Stimulated activated CD8-positive, alpha-beta memory T cell treated with anti-CD3 and anti-CD28 coated beads, Interleukin-2, amount 100 ng/mL, for 48 hours (primary cell): Measurements from ENCODE around the gene IDNK.

Experiments
- DNase-seq, 2 donors: peaks; one replicate each; pipeline ENCODE4 v3.0.0-alpha.2; 2020; ENCODE audit warnings: low read depth in 2 of 2

Gene IDNK

DNA sequence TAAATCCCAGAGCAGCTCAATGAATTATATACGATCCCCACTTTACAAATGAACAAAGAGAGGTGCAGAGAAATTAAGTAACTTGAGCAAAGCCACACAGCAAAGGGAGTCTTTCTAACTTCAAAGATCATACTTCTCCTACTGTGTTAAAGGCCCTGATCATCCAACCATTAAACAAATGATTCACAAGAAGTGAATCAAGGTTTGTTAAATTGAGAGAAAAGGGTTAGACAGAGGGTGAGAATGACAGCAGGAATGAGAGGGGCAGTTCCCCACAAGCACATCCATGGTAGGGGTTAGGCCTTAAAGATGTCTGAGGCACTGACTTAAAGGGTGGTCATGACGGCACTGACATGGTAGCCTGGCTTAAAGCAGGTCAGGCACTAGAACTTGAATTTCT lies 10.7 kb downstream of the IDNK start:
- no peak for DNase-seq

DNA sequence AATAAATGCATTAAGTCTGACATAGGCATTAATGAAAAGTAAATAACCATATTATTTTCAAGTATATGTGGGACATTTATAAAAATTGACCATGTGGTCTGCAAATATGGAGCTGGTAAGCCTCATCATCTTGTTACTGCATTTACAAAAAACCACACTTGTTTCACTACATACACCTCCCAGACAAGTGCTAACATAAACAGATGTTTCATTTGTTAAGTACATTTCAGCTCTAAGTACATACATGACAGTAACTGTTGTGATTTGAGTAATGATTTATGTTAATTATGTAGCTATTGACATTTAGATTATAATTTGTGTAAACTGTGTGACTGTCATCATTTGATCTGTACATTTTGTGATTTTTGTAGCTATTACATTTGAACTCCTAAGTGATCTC lies 13.9 kb downstream of the IDNK start:
- DNase-seq: no peak

DNA sequence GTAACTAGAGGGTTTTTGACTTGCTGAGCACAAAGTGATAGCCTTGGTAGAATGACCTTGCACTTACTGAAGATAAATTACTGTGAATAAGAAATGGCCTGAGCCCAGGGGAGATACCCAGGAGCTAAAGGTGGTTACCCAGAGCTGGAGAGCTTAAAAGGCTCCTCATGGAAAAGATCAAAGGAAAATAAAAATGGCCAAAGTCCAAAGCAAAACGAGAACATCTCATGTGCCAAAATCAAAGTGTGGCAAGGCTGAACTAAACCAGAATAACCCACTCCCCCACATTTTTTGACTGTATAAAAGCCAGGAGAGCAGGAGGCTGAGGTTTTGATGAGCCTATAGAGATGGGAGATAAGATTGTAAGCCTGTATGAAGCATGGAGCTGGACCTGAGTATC lies 14.4 kb downstream of the IDNK start:
- DNase-seq: no peak

DNA sequence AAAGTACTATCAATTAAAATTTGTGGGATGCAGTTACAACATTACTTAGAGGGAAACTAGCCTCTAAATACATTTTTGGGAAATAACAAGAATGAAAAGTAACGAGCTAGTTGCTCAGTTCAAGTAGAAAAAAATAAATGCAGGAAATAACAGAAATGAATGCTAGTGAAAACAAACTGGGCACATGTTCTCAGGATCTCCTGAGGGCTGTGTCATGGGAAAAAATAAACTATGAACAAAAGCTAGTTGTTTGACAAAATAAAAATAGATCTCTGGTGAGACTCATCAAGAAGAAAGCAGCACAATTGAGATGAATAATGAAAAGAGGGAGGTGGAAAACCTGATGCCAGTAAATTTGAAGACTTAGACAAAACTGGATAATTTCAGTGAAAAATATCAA lies 16.3 kb downstream of the IDNK start:
- no peak for DNase-seq

DNA sequence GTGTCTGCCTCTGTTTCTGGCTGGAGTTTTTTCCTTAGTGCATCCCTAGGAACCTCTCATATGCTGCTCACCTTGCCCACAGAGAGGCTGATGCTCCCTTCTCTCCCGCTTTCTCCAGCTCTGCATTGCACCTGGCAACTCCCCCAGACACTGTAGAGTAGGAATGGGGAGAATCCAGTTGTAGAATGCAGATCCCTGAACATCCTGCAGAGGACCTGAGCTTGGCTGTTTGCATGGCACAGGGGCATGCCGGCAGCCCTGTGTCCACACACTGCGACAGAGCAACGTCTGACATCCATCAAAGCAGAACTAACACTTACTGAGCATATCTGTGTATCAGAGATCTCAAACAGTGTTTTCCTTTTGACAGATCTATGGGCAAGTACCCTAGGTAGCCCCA lies 19.9 kb downstream of the IDNK start:
- no peak for DNase-seq

DNA sequence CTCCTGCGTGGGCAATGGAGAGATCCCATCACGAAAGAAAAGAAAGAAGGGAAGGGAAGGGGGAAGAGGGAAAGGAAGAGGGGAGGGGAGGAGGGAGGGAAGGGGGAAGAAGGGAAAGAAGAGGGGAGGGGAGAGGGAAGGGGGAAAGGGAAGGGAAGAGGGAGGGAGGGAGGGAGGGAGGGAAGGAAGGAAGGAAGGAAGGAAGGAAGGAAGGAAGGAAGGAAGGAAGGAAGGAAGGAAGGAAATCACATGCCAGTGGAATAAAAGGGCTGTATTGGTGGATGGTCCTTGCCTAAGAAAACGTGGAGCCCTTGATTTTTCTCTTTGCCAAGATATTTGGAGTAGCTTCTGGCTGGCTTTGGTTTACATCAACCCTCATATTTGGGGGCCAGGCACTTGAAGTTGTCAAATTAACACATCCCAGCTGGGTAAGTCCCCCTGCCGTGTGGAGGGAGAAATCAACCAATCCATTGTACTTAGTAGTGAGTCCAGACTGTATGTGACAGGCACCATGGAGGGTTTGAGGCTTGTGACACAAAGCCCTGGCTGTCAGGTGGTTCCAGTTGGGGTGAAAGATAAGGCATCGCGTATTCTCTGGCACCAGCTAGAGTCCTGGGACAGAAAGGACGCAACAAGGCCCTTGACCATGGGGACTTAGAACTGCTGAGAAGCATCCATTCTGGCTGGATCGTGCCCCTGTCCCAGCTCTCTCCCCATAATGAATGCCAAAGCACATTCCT lies 23.7 kb downstream of the IDNK start:
- no peak for DNase-seq

DNA sequence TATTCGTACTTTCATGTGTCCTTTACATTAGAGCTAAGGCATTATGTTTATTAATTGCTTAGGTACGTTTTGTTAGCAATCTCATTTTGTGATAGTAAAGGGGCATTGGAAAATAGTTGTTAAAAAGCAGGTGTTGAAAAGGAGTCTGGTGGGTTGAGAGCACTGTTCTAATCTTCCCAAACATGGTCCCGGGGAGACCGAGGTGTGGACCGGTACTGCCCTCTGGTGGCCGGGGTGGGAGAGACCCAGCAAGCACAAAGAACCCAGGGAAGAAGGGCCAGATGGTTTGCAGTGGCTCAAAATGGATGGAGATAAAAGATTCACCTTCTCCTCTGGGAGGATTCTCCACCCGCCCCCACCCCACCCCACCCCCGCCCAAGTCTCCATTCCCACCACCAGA lies 26.1 kb downstream of the IDNK start:
- DNase-seq: peak; percentile 43 to 57

DNA sequence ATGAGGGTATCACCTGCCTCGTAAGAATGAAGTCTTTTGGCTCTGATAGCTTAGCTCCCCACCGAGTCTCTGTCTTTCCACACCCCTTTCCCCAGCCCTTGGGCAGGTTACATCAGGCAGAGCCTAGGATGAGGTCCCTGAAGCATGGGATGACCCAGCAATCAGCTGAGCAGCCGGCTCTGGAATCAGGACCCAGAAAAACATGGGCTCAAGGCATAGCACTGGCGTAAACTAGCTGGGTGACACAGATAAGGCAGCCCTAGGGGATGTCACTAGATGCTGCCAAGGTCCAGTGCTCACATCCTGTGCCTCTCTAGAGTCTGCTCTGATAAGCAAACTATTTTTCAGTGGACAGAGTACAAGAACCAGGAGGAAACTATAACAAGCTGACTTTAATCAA lies 26.6 kb downstream of the IDNK start:
- no peak for DNase-seq

DNA sequence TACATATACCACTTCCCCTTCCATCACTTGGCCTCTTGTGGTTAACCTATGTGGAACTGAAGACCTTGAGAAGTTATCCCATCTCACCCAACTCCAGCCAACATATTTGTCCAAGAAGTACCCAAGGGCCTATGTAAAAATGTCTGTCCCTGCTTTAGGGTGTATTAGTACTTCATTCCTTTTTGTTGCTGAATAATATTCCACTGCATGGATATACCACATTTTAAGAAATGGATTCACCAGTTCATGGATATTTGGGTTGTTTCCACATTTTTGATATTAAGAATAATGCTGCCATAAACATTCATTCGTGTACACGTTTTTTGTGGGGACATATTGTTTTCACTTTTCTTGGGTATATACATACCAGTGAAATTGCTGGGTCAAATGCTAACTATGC lies 28.6 kb downstream of the IDNK start:
- no peak for DNase-seq

DNA sequence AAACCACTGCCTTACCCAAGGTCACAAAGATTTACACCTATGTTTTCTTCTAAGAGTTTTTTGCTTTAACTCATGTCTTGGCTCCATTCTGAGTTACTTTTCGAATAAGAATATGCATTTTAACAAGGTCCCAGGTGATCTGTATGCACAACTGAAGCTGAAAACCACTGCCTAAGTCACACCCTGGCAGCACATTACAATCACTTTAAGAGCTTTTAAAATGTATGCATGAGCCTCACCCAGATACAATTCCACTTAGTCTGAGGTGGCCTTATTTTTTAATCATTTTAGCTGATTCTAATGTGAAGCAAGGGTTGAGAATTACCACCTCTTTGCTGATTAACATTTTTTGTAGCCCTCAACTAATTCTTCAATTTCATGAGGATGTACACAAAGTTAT lies 29.5 kb downstream of the IDNK start:
- DNase-seq: no peak

DNA sequence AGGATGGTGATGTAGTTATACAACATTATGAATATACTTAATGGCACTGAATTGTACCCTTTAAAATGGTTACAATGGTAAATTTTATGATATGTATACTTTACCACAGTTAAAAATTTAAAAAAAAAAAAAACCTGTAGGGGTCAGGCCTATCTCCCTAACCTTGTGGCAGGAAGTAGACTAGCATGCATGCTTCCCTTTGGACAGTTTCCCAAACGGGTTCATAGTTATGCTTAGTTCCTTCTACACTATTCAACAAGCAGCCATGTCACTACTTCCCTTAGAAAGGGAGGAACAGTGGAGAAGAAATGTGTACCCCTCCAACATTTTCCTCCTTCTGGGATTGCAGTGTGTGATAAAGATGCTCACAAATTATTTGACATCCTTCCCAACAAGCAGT lies 32.5 kb downstream of the IDNK start:
- no peak for DNase-seq

DNA sequence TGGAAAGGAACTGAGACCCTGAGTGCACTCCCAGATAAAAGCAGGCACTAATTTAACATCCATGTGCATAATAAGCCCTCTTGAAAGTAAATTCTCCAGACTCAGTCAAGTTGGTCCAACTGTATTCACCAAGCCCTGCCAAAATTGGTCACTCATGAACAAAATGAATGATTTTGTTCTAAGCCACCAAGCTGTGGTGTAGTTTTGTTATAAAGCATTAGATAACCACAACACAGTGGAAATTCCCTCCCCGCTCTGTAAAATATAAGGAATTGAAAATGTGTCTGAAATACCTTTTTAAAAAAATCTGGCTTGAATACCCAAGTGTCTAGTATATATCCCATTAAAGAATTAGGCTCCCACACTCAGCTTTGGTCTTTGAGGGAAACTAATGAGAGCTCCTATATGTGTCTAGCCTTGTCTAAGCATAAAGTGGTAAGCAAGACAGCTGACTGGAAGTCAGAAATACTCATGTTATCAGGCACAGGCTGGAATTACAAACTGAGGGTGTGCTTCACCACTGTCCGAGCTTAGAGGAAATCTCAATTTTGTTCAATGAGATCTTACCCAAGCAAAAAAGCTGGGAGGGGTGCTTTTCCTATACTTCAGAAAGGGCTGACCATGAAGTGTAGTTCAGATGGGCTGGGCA lies 33.2 kb downstream of the IDNK start:
- DNase-seq: no peak

DNA sequence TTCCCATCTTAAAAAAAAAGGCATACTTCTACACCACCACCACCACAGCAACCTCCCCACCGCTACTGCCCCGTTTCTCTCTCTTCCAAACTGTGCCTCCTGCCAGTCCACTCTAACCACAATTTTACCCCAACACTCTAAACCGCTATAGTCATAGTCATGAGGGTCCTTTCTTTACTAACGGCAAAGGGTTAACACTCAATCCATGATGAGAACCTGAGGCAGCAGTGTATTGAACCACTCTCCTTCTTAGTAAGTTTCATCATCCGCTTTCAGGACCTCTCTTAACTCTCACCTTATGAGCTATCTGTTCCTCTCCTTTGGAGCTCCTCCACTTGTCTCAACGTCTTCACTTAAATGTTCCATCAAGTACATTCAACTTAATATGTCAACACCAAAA lies 34.0 kb downstream of the IDNK start:
- DNase-seq: no peak

DNA sequence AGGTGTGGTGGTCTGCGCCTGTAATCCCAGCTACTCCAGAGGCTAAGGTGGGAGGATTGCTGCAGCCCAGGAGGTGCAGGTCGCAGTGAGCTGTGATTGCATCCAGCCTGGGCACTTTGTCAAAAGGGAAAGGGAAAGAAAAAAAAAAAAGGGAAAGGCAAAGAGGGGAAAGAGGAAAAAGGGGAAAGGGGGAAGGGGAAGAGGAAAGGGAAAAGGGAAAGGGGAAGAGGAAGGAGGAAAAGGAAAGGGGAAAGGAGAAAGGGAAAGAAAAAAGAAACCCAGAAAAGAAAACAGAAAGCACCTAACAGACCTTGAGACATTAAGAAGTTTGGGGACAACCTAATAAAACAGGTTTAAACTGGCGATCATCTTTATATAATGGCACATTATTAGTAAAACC lies 40.0 kb downstream of the IDNK start:
- DNase-seq: no peak

DNA sequence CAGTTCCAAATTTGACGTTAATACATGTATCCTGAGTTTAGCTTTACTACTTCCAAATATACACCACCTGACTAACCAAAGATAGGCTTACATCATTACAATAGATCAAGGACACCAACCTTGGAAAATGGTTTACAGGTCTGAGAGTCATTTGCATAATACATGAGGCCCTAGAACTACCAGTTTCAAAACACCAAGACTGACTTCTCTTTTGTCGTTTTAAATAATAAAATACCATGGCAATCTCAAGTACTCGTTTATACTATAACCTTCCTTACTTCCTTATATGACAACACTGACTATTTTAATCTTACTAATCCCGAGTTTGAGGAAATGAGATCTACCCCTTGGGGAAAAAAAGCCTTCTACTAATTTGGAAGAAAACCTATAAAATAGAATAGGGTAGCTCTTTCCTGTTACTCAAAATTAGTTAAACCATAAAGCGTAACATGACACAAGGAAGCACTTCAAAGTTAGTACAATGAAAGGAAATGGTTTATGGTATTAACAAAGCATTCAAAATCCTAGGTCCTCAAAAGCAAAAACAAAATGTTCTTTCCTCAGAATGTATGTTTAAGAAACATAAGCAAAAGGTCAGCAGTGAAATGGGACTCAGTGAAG lies 42.7 kb downstream of the IDNK start:
- no peak for DNase-seq

DNA sequence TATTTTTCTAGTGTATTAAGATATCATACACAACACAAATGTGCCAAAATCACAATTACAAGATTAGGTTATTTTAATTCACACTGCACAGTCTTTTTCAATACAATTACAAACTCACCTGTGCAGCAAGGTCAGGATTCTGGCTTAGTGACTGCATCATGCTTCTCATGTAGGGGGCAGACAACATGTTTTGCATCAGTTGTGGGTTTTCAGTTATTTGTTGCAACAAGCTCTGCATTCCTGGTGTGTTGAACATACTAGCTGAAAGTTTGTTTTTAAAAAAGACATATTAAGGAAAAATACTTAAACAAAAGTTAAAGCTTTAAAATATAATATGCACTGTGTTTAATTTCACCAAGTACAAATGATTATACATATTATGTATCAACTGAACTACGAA lies 46.1 kb downstream of the IDNK start:
- DNase-seq: no peak

DNA sequence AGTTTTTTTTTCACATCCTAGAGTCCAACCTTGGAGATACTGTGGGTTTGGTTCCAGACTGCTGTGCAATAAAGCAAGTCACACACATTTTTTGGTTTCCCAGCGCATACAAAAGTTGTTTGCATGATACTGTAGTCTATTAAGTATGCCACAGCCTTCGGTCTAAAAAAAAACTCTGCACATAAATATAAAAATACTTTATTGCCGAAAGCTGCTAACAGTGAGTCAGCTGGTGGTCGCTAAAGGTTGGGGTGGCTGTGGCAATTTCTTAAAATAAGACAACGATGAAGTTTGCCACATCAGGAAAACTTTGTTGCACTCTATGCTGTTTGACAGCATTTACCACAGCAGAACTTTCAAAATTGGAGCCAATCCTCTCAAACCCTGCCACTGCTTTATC lies 47.4 kb downstream of the IDNK start:
- DNase-seq: no peak

DNA sequence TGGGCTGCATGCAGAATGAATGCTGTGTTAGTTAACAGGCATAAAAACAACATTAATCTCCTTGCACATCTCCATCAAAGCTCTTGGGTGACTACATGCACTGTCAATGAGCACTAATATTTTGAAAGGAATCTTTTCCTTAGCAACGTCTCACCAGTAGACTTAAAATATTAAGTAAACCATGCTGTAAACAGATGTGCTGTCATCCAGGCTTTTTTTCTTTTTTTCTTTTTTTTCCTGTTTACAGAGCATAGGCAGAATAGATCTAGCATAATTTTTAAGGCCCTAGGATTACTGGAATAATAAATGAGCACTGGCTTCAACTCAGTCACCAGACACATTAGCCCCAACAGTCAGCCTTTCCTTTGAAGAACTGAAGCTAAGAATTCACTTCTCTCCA lies 48.5 kb downstream of the IDNK start:
- DNase-seq: no peak

DNA sequence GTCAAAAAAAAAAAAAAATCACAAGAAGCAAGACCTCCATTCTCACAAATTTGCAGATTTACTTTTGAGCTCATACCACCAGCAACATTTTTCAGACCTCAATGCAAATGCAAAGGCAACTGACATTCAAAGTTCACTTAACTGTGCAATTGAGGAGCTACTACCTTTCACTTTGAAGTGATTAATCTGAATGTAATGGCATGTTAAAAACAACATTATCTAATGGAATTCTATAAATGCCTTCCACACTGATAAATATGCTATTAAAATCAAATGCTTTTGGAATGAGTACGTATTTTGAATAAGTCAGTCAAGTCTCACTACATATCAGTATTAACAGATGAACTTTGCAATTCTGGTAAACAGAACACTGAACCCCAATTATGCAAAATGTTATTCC lies 52.5 kb downstream of the IDNK start:
- DNase-seq: no peak

DNA sequence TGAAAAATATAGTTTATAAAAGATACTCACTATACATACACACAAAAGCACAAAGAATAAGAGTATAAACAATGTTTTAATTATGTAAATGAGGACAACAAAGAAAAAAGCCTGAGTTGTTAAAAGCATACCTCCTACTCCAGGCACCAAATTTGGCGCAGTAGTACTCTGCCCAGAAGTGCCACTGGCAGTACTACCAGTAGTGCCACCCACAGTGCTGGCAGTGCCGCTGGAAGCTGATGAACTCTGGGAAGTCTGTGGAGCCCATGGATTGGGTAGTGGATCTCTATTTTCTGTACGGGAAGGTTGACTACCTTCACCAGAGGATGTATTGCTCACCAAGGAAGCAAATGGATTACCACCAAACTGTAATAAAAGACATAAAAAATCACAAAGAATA lies 54.7 kb downstream of the IDNK start:
- no peak for DNase-seq

DNA sequence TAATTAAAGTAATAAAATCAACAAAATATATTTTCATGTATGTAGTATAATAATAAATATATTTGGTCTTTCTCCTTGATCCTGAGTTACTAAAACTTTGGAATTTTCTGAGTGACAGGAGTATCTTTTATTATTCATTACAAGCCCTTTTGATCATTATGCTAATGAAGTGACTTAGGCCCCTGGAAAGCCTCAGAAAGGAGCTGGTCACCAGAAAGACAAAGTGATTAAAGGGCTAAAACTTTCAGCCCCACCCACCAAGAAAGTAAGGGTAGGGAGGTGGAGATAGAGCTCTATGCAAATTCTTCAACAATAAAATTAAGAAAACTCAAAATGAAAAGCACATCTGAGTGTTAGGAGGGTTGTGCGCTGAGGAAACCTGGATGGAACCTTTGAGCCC lies 57.3 kb downstream of the IDNK start:
- no peak for DNase-seq

DNA sequence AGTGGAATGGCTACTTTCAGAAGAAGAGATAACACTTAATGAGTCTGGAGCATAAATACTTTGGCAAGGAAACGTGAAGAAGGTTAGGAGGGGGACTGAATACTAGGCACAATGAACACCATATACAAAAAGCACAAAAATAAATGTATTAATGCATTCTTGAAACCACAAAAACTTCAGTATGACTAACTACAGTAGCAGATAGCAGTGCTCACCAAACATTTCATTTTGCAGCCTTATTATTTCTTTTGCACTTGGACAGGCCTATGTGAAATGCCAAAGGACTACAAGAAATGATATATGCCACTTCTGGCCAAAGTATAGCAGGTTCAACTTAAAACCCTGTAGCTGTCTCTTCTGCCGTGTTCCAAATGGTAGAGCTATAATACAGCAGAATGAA lies 58.5 kb downstream of the IDNK start:
- DNase-seq: no peak

DNA sequence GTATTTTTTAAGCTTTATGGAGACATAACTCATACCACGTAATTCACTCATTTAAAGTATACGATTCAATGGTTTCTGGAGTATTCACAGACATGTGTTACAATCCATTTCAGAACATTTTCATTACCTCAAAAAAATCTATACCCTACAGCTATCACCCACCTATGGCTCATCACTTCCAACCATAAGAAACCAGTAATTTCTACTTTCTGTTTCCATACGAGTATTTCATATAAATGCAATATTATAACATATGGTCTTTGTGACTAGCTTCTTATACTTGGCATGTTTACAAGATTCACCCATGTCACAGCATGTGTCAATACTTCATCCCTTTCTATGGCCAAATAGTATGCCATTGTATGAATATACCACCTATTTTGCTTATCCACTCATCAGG lies 66.0 kb downstream of the IDNK start:
- no peak for DNase-seq

DNA sequence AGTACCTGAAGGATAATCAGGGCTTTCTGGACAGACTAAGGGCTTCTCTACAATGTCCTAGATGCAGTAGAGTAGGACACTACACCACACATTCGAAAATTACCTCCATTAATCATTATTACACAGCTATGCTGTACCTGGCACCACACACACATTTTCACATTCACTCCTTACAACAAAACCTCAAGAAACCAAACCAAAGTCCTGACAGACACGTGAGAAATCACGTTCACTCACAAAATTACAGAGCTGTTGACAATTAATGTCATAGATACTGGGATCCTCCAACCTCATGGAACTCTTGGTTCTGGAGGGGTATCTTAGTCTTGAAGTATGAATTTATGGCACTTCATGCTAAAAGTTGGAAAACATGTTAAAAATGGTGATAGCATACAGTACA lies 68.5 kb downstream of the IDNK start:
- no peak for DNase-seq
